ENCODE results near the gene ATP2B2. TPM values are rescaled to one million over a fixed set of nuclear protein-coding genes. Genes with fewer than 3 reads are reported as not detected.
A peak's percentile ranks its signal among the peaks of the same experiment; 100 is the strongest.

The ATP2B2 gene
- total RNA-seq, 8 experiments from 2014 or later = 0.04 to 3.5 (median 0.73) TPM

DNA sequence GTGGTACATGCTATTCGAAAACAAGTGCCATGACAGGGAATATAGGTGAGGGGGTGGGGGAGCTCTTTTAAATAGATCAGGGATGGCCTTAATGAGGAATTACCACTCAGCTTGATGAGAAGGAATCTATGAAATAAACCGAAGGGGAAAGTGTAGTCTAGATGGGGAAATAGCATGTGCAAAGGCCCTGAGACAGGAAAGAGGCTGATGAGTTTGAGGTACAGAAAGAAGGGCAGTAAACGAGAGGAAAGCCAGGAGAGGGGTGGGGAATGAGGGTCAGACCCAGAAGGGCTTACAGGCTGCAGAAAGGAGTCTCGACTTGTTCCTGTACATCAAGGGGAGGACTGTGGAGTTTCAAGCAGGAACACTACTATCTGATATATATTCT lies 12.2 kb downstream of the ATP2B2 start:
- ATAC-seq (replicated peaks in 6 of 8) = no peak
- Histone ChIP-seq H3K4me3 (no peak overlapping the region), H3K27ac (no peak overlapping the region), H3K4me1 (replicated peaks in 1 of 2) (no peaks in the 10 kb centered on the region)
- in situ Hi-C loops (cut with MboI; ENCODE audit: low pct_unique_long_range_greater_than_20kb in 2 of 9, low sequenced_read_pairs in 9 of 9, unreplicated experiment in 9 of 9) = no loop called here
- WGBS, 10 experiments = 29 to 100% (median 69%) methylated on average over 1 to 4 of the region's 4 CpGs

DNA sequence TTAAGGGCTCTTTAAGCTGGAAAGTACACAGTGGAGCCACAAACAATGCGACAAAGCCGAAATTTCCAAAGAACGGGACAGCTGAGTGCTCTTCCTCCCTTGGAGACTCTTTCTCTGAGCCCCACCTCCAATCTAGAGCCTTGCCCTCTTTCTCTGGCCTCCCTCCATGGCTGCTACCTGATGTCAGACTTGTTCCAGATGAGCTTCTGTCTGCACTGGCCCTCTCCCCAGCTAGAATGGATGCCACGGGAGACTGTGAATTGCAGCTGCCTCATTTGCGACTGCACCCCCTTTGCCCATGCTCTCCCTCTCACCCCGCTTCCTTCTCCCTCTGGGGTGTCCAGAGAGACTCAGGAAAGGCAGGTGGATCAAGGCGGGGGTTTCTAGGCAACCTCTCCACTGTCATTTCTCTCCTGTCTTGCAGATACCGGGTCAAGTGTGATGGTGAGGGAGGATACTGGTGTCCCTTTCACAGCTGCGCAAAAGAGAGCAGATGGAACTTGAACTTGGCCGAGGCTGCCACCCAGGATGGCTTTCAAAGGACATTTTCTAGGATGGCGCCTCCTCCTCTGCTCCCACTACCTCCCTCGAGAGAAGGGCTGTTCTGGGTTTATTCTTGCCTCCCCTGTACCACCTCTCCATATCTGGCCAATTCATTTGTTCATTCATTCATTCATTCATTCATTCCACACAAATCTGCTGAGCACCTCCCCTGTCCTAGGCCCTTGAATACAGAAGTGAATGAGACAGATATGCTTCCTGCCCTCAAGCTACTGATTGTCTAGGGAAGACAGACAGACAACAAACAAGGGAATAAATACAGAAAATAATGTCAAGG lies 12.8 kb downstream of the ATP2B2 start:
- Histone ChIP-seq H3K4me3 (no peak overlapping the region), H3K27ac (no peak overlapping the region), H3K4me1 (replicated peaks in 1 of 2) (peaks cover 0 to 2% of the 10 kb centered on the region in 2 donors)
- ATAC-seq (replicated peaks in 6 of 8) = peak in 1 of 8 experiments; percentile 37
- in situ Hi-C loops (cut with MboI; ENCODE audit: low pct_unique_long_range_greater_than_20kb in 2 of 9, low sequenced_read_pairs in 9 of 9, unreplicated experiment in 9 of 9) = no loop called here
- 32 to 67% (median 52%) methylated on average over 1 to 8 of the region's 12 CpGs; no CpG with 5 or more reads in 3 of the 10 experiments for WGBS, 10 experiments

DNA sequence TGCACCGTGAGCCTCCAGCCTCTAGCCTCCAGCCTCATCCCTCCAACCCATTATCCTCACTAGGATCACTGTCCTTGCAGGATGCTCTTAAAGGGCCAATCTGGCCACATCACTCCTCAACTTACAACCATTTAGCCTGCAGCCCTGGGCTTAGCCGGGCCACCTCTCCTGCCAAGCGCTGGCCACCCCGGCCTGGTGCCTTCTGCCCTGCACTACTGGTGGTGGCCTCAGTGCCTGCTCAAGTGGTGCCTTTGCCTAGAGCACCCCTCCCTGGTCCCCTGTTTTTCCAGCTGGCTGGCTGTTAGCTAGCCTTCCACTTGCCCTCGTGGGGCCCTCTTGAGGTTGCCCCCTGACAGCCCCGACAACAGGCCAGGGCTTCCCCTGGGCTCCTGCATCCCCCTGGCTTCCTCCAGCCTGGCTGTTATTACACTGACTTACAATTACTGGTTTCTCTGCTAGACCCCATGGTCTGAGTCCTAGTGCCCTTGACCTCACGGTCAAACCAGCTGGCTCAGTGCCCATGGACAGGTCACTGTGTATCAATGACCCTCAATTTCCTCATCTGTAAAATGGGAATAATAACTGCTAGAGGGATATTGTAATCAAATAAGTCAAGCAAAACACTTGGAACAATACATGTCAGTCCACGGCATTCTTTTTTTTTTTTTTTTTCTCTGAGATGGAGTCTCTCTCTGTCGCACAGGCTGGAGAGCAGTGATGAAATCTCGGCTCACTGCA lies 15.5 kb downstream of the ATP2B2 start:
- 35 to 96% (median 70%) methylated on average over 2 to 6 of the region's 10 CpGs; no CpG with 5 or more reads in 1 of the 10 experiments for WGBS, 10 experiments
- H3K4me3 ChIP-seq = no peak overlapping the region
- no peak overlapping the region for H3K27ac ChIP-seq
- peaks cover 0 to 9% of the 10 kb centered on the region in 2 donors for H3K4me1 ChIP-seq (replicated peaks in 1 of 2)
- in situ Hi-C loops (cut with MboI; ENCODE audit: low pct_unique_long_range_greater_than_20kb in 2 of 9, low sequenced_read_pairs in 9 of 9, unreplicated experiment in 9 of 9) = no loop called here
- no peak for ATAC-seq (replicated peaks in 6 of 8)

DNA sequence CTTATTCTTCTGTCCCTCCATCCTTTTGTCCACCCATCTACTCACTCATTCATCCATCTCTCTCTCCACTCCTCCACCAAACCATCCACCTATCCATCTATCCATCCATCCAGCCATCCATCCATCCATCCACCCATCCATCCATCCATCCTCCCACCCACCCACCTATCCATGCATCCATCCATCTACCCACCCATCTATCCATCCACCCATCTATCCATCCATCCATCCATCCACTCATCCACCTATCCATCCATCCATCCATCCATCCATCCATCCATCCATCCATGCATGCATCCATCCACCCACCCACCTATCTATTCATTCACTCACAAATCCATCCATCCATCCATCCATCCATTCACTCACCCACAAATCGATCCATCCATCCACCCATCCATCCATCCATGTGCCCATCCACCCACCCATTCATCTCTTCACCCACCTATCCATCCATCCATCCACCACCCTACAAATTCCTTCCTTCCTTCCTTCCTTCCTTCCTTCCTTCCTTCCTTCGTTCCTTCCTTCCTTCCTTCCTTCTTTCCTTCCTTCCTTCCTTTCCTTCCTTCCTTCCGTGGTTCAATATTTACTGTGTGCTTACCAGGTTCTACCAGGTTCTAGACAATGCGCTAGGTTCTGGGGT lies 17.3 kb downstream of the ATP2B2 start:
- WGBS, 10 experiments = 100% methylated on average over 1 of the region's 4 CpGs; no CpG with 5 or more reads in 9 of the 10 experiments
- Histone ChIP-seq H3K4me1 (replicated peaks in 1 of 2) (peaks cover 0 to 9% of the 10 kb centered on the region in 2 donors), H3K27ac (no peak overlapping the region), H3K4me3 (no peak overlapping the region)
- ATAC-seq (replicated peaks in 6 of 8) = no peak
- in situ Hi-C loops (cut with MboI; ENCODE audit: low pct_unique_long_range_greater_than_20kb in 2 of 9, low sequenced_read_pairs in 9 of 9, unreplicated experiment in 9 of 9) = no loop called here

DNA sequence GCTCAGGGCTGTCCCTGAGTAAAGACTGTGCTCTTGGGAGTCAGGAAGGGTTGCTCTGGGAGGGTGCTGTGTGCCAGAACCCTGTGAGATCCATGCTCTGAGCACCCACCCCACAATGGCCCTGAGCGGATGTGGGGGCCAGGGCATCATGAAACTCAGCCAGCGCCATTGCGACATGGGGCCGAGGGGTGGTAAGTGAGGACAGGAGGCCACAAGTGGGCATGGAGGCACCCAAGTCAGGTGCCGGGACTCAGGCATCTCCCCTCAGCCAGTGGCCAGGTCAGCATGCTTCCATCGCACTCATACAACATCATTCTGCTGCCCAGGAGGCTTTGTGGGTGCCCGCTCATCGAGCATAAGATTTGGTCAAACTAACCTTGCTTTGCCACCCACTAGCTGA lies 19.6 kb downstream of the ATP2B2 start:
- Histone ChIP-seq H3K4me1 (replicated peaks in 1 of 2) (peaks cover 0 to 9% of the 10 kb centered on the region in 2 donors), H3K27ac (no peak overlapping the region), H3K4me3 (no peak overlapping the region)
- no peak for ATAC-seq (replicated peaks in 6 of 8)
- in situ Hi-C loops (cut with MboI; ENCODE audit: low pct_unique_long_range_greater_than_20kb in 2 of 9, low sequenced_read_pairs in 9 of 9, unreplicated experiment in 9 of 9) = no loop called here
- WGBS, 10 experiments = 63 to 95% (median 80%) methylated on average over 1 to 4 of the region's 8 CpGs; no CpG with 5 or more reads in 7 of the 10 experiments

DNA sequence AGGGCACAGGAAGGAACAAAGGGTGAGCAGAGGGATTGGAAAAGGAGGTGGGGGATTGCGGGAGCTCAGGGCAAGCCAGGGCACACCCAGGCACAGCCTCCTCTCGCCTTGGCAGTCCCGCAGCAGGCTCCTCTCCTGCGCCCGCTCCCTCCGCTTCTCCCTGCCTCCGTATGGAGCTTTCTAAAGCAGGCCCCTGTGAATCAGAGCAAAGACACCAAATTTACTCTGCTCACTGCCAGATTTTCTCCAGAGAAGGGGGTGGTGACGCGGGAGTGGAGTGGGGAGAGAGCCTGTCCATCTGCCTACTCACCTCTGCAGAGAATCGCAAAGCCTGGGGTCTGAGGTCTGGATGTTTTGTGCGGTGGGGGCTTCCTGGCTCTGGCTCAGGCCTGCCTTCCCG lies 20.0 kb downstream of the ATP2B2 start:
- Histone ChIP-seq H3K4me3 (no peak overlapping the region), H3K27ac (no peak overlapping the region), H3K4me1 (replicated peaks in 1 of 2) (peaks cover 0 to 9% of the 10 kb centered on the region in 2 donors)
- ATAC-seq (replicated peaks in 6 of 8) = no peak
- WGBS, 10 experiments = 100% methylated on average over 1 of the region's 12 CpGs; no CpG with 5 or more reads in 8 of the 10 experiments
- in situ Hi-C loops (cut with MboI; ENCODE audit: low pct_unique_long_range_greater_than_20kb in 2 of 9, low sequenced_read_pairs in 9 of 9, unreplicated experiment in 9 of 9) = no loop called here

DNA sequence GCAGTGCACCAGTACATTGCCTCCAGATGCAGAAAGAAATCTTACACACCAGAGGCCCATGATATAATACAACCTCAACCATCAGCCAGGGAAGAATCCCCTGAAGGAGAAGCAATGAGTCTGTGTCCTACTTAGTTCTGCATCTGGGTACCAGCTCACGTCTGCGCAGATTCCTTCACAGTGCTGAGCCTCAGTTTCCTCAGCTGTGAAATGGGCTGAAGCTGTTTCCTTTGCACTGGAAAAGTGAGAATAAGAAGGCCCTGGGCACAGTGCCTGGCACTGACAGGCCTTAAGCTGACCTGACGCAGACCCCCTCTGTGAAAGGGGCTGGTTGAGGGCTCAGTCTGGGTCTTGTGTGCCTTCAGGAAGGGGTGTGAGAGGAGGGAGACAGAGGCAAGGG lies 20.7 kb downstream of the ATP2B2 start:
- WGBS, 10 experiments = 86% methylated on average over 1 of the region's 3 CpGs; no CpG with 5 or more reads in 9 of the 10 experiments
- H3K4me1 ChIP-seq (replicated peaks in 1 of 2) = peaks cover 0 to 9% of the 10 kb centered on the region in 2 donors
- in situ Hi-C loops (cut with MboI; ENCODE audit: low pct_unique_long_range_greater_than_20kb in 2 of 9, low sequenced_read_pairs in 9 of 9, unreplicated experiment in 9 of 9) = no loop called here
- ATAC-seq (replicated peaks in 6 of 8) = no peak
- no peak overlapping the region for H3K27ac ChIP-seq
- no peak overlapping the region for H3K4me3 ChIP-seq

DNA sequence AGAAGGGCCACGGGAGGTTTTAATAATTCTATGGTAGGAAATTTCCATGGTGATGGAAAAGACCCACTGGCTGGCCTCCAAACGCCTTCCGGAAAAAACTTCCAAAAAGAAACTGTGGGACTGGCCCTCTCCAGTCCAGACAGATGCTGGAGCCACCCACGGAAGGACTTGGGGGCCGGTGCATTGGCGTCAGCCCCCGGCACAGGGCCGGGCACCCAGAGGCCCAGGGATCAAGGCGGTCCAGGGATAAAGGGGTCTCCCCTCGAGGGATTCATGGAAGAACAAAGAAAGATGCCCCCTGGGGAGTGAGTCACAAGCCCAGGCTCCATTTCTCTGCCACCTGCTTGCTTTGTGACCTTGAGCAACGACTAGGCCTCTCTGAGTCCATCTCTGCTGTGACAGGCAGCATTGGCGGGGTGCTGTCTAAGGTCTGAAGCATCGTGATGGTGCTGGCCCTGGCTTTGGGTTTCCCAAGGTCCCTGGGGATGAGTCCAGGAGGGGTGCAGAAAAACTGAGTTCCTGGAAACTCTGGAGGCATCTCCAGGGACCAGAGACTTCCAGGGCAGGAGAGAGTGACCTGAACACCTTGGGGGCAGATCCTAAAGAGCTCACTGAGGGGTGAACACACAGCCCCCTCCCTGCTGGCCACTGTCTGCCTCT lies 21.6 kb downstream of the ATP2B2 start:
- peaks cover 0 to 9% of the 10 kb centered on the region in 2 donors for H3K4me1 ChIP-seq (replicated peaks in 1 of 2)
- no peak for ATAC-seq (replicated peaks in 6 of 8)
- in situ Hi-C loops (cut with MboI; ENCODE audit: low pct_unique_long_range_greater_than_20kb in 2 of 9, low sequenced_read_pairs in 9 of 9, unreplicated experiment in 9 of 9) = no loop called here
- no peak overlapping the region for H3K4me3 ChIP-seq
- 20 to 80% (median 54%) methylated on average over 1 to 9 of the region's 13 CpGs; no CpG with 5 or more reads in 1 of the 10 experiments for WGBS, 10 experiments
- no peak overlapping the region for H3K27ac ChIP-seq

DNA sequence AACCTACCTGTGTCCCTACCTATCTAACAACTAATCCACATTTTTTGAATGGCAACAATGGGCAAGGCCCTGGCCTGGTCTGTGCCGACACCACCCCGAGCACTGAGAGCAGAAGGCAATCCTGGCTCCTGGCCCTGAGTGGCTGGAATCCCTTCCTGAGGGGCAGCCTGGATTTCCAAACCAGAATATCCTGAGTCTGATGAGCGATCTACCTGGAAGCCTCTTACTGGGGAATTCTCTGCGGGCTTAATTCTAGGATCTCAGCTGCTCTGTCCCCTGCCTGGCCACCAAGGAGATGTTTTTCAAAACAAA lies 22.1 kb downstream of the ATP2B2 start:
- Histone ChIP-seq H3K27ac (no peak overlapping the region), H3K4me3 (no peak overlapping the region), H3K4me1 (replicated peaks in 1 of 2) (peaks cover 0 to 9% of the 10 kb centered on the region in 2 donors)
- no peak for ATAC-seq (replicated peaks in 6 of 8)
- WGBS, 10 experiments = 22 to 92% (median 76%) methylated on average over 1 to 4 of the region's 4 CpGs; no CpG with 5 or more reads in 4 of the 10 experiments
- in situ Hi-C loops (cut with MboI; ENCODE audit: low pct_unique_long_range_greater_than_20kb in 2 of 9, low sequenced_read_pairs in 9 of 9, unreplicated experiment in 9 of 9) = no loop called here

DNA sequence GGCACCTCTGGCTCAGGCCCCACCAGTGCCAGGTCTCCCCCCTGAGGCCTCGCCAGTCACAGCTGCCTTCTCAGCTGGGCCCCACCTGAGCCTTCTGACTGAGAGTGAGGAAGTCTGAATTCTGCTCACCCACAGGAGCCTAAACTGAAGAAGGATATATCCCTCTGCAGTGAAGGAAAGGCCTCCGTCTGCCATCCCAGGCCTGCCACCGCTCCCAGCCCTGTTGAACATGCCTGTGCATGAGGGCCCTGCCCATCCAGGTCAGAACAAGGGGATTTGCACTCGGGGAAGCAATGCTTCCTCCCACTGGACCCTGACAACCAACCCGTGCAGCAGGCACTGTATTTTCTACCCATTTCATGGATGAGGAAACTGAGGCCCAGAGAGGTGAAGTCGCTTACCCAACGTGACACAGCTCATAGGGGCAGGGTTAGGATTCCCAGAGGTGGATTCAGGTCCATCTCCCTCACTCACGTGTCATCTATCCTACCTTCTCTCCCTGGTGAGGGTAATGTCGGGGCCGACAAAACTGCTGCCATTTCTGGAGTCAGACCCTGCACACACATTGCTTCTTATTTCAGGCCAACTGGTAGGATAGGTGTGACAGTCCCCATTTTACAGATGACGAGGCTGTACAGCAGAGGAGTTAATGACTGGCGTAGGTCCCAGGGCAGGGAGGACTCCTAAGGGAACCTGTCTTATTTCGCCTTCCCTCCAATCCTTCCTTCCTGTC lies 22.6 kb downstream of the ATP2B2 start:
- ATAC-seq (replicated peaks in 6 of 8) = no peak
- Histone ChIP-seq H3K4me3 (no peak overlapping the region), H3K27ac (no peak overlapping the region), H3K4me1 (replicated peaks in 1 of 2) (peaks cover 0 to 9% of the 10 kb centered on the region in 2 donors)
- WGBS, 10 experiments = 0 to 100% (median 69%) methylated on average over 1 to 7 of the region's 13 CpGs; no CpG with 5 or more reads in 2 of the 10 experiments
- in situ Hi-C loops (cut with MboI; ENCODE audit: low pct_unique_long_range_greater_than_20kb in 2 of 9, low sequenced_read_pairs in 9 of 9, unreplicated experiment in 9 of 9) = no loop called here

DNA sequence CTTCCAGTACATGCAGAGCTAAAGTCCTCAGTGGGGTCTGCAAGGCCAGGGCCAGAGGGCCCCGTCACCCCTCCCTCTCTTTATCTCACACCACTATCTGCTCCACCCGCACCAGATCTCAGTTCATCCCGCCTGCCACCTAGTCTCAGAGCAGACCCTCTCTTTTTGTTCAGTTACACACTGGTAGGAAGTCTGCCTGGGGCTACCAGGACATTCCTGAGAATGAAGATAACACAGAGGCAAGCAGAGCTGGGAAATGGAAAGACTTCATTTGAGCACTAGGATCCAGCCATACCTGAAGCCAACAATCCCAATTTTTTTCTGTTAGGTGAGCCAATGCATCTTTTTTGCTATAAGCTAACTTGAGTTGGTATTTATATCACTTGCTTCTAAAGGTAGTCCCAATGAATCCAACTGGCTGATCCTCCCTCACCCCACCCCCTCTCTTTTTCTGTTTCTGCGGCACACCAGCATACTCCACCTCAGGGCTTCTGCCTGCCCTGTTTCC lies 24.5 kb downstream of the ATP2B2 start:
- 40 to 80% (median 60%) methylated on average over 1 to 3 of the region's 4 CpGs; no CpG with 5 or more reads in 3 of the 10 experiments for WGBS, 10 experiments
- in situ Hi-C loops (cut with MboI; ENCODE audit: low pct_unique_long_range_greater_than_20kb in 2 of 9, low sequenced_read_pairs in 9 of 9, unreplicated experiment in 9 of 9) = no loop called here
- no peak for ATAC-seq (replicated peaks in 6 of 8)
- no peak overlapping the region for H3K27ac ChIP-seq
- H3K4me3 ChIP-seq = no peak overlapping the region
- H3K4me1 ChIP-seq (replicated peaks in 1 of 2) = no peaks in the 10 kb centered on the region

DNA sequence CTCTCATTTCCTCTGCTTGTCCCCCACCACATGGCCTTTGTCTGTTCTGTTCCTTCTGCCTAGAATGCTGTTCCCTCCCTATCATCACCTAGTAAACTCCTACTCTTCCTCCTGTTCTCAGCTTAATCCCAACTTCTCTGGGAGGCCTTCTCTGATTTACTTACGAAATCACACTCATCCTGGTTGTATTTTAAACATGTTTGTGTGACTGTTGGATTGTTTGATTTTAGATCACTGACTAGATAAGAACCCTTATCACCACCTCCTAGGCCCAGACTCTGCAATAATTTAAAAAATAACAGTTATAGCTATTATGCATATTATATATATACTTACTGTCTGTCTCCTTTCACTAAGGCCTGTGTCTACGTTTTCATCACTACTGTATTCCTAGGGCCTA lies 26.1 kb downstream of the ATP2B2 start:
- H3K27ac ChIP-seq = no peak overlapping the region
- no peak overlapping the region for H3K4me3 ChIP-seq
- in situ Hi-C loops (cut with MboI; ENCODE audit: low pct_unique_long_range_greater_than_20kb in 2 of 9, low sequenced_read_pairs in 9 of 9, unreplicated experiment in 9 of 9) = no loop called here
- 0 to 63% (median 38%) methylated on average over 1 to 2 of the region's 2 CpGs; no CpG with 5 or more reads in 2 of the 10 experiments for WGBS, 10 experiments
- no peak for ATAC-seq (replicated peaks in 6 of 8)
- H3K4me1 ChIP-seq (replicated peaks in 1 of 2) = no peaks in the 10 kb centered on the region
